Common myeloid progenitor, CD34-positive (primary cell): ENCODE measurements around the gene ANKS1A.

Experiments
- CTCF ChIA-PET: fragments of 350-600 bp; sonication (Branson Sonifier 250); formaldehyde crosslinking; loops from one replicate; lab custom pipeline; 2021; ENCODE audit warnings: antibody characterized with exemption; lab: Charles Lee
- POLR2A ChIA-PET: fragments of 350-600 bp; sonication (Branson Sonifier 250); formaldehyde crosslinking; loops from one replicate; lab custom pipeline; 2021; ENCODE audit warnings: antibody characterized with exemption; lab: Charles Lee
- DNase-seq, 3 donors: peaks; one replicate each; pipeline versions ENCODE4 v3.0.0 to v3.0.0-alpha.2; 2013
- H3K27ac ChIP-seq, 2 experiments: 1 replicate in 1 of 2; 2 replicates in 1 of 2; pipeline ENCODE4 v1.7.0; 2013; ENCODE audit warnings: inconsistent platforms in 2 of 2, low read length in 2 of 2, mild to moderate bottlenecking in 2 of 2, low read depth in 1 of 2, moderate library complexity in 1 of 2; ENCODE audit not compliant: severe bottlenecking in 2 of 2, insufficient read depth in 1 of 2, poor library complexity in 1 of 2
- H3K27me3 ChIP-seq, 5 experiments: replicated peaks in 2 of 5; 1 replicate in 3 of 5; 2 replicates in 2 of 5; pipeline versions ENCODE4 v1.6.1 to v1.7.0; 2013; ENCODE audit warnings: low read length in 4 of 5, mild to moderate bottlenecking in 2 of 5, moderate library complexity in 2 of 5, inconsistent platforms in 1 of 5; ENCODE audit not compliant: insufficient read depth in 5 of 5, control insufficient read depth in 4 of 5
- H3K36me3 ChIP-seq, 4 experiments: 1 replicate in 2 of 4; 2 replicates in 2 of 4; pipeline versions ENCODE4 v1.6.1 to v1.7.0; 2013; ENCODE audit warnings: low read length in 3 of 4, control low read depth in 1 of 4, mild to moderate bottlenecking in 1 of 4; ENCODE audit not compliant: control insufficient read depth in 4 of 4, insufficient read depth in 4 of 4
- H3K4me1 ChIP-seq, 4 experiments: 1 replicate in 3 of 4; 2 replicates in 1 of 4; pipeline versions ENCODE4 v1.6.1 to v1.7.1; 2013; ENCODE audit warnings: low read length in 3 of 4, mild to moderate bottlenecking in 3 of 4, control low read depth in 1 of 4, inconsistent platforms in 1 of 4, moderate library complexity in 1 of 4; ENCODE audit not compliant: control insufficient read depth in 4 of 4, insufficient read depth in 4 of 4; ENCODE audit errors: control extremely low read depth in 1 of 4
- H3K4me3 ChIP-seq, 7 experiments: 1 replicate in 4 of 7; 2 replicates in 3 of 7; pipeline versions ENCODE4 v1.5.1 to v1.7.0; 2013; ENCODE audit warnings: mild to moderate bottlenecking in 7 of 7, low read length in 6 of 7, moderate library complexity in 6 of 7, inconsistent platforms in 2 of 7, low read depth in 2 of 7, control low read depth in 1 of 7; ENCODE audit not compliant: insufficient read depth in 4 of 7, control insufficient read depth in 1 of 7; ENCODE audit errors: extremely low read depth in 1 of 7
- H3K9me3 ChIP-seq, 5 experiments: 1 replicate in 4 of 5; 2 replicates in 1 of 5; pipeline versions ENCODE4 v1.6.1 to v1.7.1; 2013; ENCODE audit warnings: low read length in 4 of 5, mild to moderate bottlenecking in 2 of 5, inconsistent platforms in 1 of 5, low read depth in 1 of 5, moderate library complexity in 1 of 5; ENCODE audit not compliant: control insufficient read depth in 4 of 5, insufficient read depth in 2 of 5; ENCODE audit errors: control extremely low read depth in 1 of 5
- WGBS: methylation state at CpG from one replicate; pipeline ENCODE4 v1.1.5; 2013; ENCODE audit not compliant: insufficient coverage; 5-methylcytosine and 5-hydroxymethylcytosine counted together

Gene ANKS1A

DNA sequence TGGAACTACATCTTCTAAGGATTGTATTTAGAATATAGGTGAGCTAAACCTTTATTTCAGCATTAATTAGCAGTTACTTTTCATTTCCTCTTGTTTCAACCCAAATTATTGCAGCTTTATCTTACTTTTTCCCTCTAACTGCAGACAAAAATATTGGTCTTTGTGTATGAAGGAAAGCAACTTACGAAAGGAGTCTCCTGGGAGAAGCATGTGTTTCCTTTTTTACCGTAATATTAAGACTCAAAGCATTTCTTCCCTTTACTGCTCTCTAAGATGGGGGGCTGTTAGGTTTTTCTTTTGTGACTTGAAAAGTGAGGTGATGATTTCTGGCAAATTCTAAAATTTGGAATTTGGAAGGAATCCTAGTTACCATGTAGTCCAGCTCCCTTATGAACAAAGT lies 141.0 kb downstream of the ANKS1A start:
- Histone ChIP-seq H3K4me3 (no peak overlapping the region), H3K9me3 (no peaks in the 10 kb centered on the region), H3K27me3 (no peaks in the 10 kb centered on the region), H3K36me3 (peaks cover 0 to 15% (median 1%) of the 10 kb centered on the region in 4 experiments), H3K4me1 (peaks cover 11 to 62% (median 32%) of the 10 kb centered on the region in 4 experiments), H3K27ac (no peak overlapping the region)
- DNase-seq, result no peak
- ChIA-PET CTCF (interaction anchor here (1.0 to 5.8 kb wide), 6 partner anchors 10 to 69 kb away, joined by 3 to 49 read pairs (median 3); no protein-coding TSS in a partner anchor), POLR2A (no interaction called here)
- no CpG with 5 or more reads among the region's 2 CpGs for WGBS

DNA sequence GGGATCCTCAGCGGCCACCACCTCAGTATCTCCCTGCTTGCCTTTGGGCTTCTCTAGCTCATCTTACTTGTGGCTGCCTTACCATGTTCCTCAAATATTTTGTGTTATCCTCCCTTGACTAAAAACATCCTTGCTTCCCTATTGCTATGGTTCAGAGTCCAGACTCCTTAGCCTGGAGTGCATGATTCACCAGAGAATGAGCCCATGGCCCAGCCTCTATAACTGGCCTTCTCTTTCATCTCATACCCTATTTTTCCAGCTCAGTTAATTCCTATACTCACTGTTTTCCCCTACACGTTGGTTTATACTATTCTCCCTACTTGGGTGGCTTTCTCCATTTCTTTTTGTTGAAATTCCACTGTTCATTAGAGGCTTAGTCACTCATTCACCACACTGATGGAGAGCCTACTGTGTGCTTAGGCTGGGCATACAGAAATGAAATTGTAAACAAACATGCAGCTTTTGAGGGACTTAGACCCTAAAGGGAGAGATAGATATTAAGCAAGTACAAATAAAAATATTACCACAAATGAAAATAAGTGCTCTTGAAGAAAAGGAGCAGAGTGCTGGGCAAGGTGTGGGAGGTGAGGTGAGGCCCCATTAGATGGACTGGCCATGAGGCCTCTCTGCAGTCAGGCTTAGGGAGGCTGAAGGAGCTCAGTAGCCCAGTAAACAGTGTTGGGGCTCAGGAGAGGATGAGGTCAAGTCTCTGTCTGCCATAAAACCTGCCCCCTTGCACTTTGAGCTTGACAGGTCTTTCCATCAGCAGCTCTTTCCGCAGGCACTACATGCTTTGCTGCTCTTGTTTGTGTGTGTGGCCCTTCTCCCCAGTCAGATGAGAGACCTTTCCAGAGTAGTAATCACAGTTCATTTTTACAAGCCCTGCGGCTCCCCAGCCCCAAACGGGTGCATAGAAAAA lies 142.8 kb downstream of the ANKS1A start:
- Histone ChIP-seq H3K27me3 (no peaks in the 10 kb centered on the region), H3K27ac (no peak overlapping the region), H3K4me3 (no peak overlapping the region), H3K4me1 (peaks cover 24 to 63% (median 39%) of the 10 kb centered on the region in 4 experiments), H3K9me3 (no peaks in the 10 kb centered on the region), H3K36me3 (peaks cover 0 to 15% (median 2%) of the 10 kb centered on the region in 4 experiments)
- 100% methylated on average over 5 of the region's 5 CpGs for WGBS
- CTCF ChIA-PET, result interaction anchor here (0.6 to 1.7 kb wide), 8 partner anchors 8 to 108 kb away, joined by 3 to 9 read pairs (median 3); no protein-coding TSS in a partner anchor
- no peak for DNase-seq
- POLR2A ChIA-PET, result no interaction called here

DNA sequence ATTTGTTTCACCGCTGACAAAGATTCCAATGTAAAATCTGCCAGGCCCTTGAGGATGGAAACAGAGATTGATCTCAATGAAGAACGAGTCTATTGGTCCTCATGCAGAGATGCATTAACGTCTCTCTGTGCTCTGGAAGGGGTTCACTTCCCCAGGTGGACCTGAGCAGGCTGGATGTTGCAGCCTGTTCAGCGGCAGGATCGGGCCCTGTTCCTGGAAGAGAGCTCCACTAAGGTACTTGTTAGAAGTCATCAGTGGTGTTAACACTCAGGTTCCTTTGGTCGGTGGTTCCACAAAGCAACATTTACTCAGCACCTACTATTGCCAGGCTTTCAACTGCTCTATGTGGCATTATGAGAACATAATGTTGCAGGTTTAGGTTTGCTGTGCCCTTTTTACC lies 144.6 kb downstream of the ANKS1A start:
- Histone ChIP-seq H3K27ac (no peak overlapping the region), H3K36me3 (peaks cover 0 to 11% (median under 1%) of the 10 kb centered on the region in 4 experiments), H3K9me3 (no peaks in the 10 kb centered on the region), H3K4me3 (no peak overlapping the region), H3K4me1 (peaks cover 24 to 70% (median 49%) of the 10 kb centered on the region in 4 experiments), H3K27me3 (no peaks in the 10 kb centered on the region)
- no peak for DNase-seq
- POLR2A ChIA-PET, result interaction anchor here (1.2 kb wide), 1 partner anchor 21 kb away, joined by 3 read pairs; no protein-coding TSS in a partner anchor
- CTCF ChIA-PET, result interaction anchor here (1.6 to 1.7 kb wide), 2 partner anchors 8 to 36 kb away, joined by 3 to 5 read pairs; no protein-coding TSS in a partner anchor
- WGBS, result 98% methylated on average over 6 of the region's 6 CpGs

DNA sequence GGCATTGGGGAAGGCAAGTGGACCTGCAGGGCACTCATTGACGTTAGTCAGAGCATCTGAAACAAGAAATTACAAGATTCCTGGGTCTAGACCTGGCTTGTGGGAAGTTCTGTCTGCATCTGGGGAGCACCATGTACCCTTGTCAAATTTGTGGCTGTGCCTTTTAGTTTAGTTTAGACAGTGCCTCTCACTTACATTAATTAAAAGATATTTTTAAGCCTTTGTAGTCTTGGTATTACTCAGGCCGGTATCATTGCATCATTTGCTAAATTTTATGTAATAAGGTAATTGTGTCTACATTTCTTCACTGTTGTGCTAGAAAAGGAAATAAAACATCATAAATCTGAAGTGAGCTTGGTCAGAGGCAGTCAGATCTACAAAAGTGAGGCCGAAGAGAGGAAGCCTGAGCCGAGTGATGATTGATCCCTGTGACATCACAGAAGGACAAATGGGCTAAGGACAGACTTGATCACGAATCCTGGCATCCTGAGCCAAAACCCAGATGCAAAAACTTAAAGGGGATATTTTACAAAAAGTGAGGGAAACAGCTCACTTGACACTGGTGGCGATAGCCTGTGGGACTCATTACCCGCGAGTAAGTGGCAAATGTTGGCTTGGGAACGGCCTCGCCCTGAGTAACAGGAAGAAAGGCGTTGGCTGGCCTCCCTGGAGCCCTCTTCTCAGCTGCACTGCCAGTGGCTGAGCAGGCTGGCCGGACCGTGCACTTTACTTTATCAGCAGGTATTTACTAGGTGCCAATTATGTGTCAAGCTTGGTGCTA lies 145.5 kb downstream of the ANKS1A start:
- peak overlapping the region; percentile 17 to 50 for H3K27ac ChIP-seq
- peaks cover 0 to 11% (median 2%) of the 10 kb centered on the region in 4 experiments for H3K36me3 ChIP-seq
- H3K9me3 ChIP-seq, result no peaks in the 10 kb centered on the region
- 11% methylated on average over 8 of the region's 13 CpGs for WGBS
- peak in 2 of 3 donors; percentile 66 to 69 for DNase-seq
- H3K27me3 ChIP-seq, result no peaks in the 10 kb centered on the region
- ChIA-PET CTCF (interaction anchor here (0.6 to 1.7 kb wide), 3 partner anchors 9 to 21 kb away, joined by 3 to 6 read pairs (median 5); no protein-coding TSS in a partner anchor), POLR2A (no interaction called here)
- H3K4me3 ChIP-seq, result peak overlapping the region in 2 of 7 experiments; percentile 11 to 37
- peaks cover 24 to 62% (median 49%) of the 10 kb centered on the region in 4 experiments for H3K4me1 ChIP-seq

DNA sequence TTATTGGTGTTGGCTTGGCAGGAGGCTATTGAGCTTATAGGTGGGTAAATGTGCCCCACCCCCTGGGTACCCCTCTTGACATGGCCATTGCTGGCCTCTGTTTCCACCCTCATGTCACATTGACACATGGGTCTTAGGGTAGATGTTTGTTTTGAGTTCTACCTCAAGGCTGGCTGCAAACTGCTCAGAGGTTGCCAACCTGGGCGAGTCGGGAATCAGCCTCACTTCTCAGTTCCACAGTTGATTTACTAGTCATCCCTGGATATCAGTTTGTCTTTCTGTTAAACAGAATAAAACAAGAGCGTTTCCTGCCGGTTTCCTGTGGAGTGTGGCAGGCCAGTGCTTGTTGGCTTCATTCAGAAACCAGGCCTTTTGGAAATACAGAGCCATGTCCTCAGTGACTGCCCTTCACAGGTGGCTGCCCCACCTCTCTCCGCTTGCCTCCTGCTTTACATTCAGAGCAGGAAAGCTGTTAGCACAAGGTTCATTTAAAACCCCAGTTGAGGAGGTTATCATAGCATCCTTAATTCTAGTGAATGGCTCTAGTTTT lies 146.5 kb downstream of the ANKS1A start:
- H3K27me3 ChIP-seq, result no peaks in the 10 kb centered on the region
- peak overlapping the region in 1 of 7 experiments; percentile 37 for H3K4me3 ChIP-seq
- peaks cover 0 to 16% (median 8%) of the 10 kb centered on the region in 4 experiments for H3K36me3 ChIP-seq
- H3K9me3 ChIP-seq, result no peaks in the 10 kb centered on the region
- CTCF ChIA-PET, result interaction anchor here (1.2 to 1.7 kb wide), 3 partner anchors 9 to 50 kb away, joined by 5 to 6 read pairs (median 5); no protein-coding TSS in a partner anchor
- WGBS, result 27% methylated on average over 3 of the region's 5 CpGs
- peak overlapping the region; percentile 17 to 50 for H3K27ac ChIP-seq
- POLR2A ChIA-PET, result no interaction called here
- peak in 1 of 3 donors; percentile 47 for DNase-seq
- peaks cover 20 to 53% (median 43%) of the 10 kb centered on the region in 4 experiments for H3K4me1 ChIP-seq

DNA sequence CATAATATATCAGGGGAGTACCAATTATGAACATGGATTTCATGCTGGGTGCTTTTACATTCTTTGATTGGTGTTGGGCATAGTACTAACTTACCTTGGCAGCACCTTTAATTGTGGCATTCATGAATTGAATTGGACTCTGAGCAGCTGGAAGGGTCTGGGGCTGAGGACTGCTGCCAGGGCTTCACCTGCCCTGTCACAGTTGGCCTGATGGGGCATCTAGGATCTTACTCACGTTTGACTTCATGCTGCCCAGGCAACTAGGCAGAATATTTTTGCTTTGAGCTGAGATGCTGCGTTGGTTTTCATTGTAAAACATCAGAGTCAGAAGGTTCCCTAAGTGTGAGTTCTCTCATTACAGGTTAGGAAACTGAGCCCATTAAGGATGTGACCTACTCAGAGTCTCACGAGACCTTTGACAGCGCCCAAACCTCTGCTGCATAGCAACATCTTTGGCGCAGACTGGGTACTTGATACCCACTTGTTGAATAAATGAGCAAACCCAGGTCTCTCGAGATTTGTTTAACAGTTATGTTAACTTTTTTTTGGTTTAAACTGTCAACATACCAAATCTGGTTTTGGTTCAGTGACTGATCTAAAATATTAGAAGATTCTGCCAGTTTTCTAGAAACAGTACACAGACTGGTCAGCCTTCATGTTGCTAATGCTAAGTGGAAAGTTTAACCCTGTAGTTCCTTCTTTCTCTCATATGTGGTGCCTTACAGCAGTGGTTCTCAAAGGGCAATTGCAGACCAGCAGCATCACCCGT lies 147.2 kb downstream of the ANKS1A start:
- no peak for DNase-seq

More for the DNA sequence above, 147.2 kb downstream of the ANKS1A start:
- WGBS, result 76% methylated on average over 6 of the region's 7 CpGs
- no peaks in the 10 kb centered on the region for H3K9me3 ChIP-seq
- ChIA-PET POLR2A (no interaction called here), CTCF (interaction anchor here (1.4 to 4.7 kb wide), 3 partner anchors 9 to 51 kb away, joined by 5 to 17 read pairs (median 8); no protein-coding TSS in a partner anchor)
- H3K27ac ChIP-seq, result peak overlapping the region; percentile 17 to 50
- peaks cover 0 to 12% (median 8%) of the 10 kb centered on the region in 4 experiments for H3K36me3 ChIP-seq
- H3K4me1 ChIP-seq, result peaks cover 20 to 52% (median 45%) of the 10 kb centered on the region in 4 experiments
- H3K4me3 ChIP-seq, result peak overlapping the region in 1 of 7 experiments; percentile 34
- H3K27me3 ChIP-seq, result no peaks in the 10 kb centered on the region
